ENCODE results near the gene DCLRE1B. TPM values are rescaled to one million over a fixed set of nuclear protein-coding genes. Genes with fewer than 3 reads are reported as not detected.

Gene DCLRE1B
- total RNA-seq, 1 donor from 2014 or later, result 8.0 TPM

- peaks cover 42% of the 10 kb centered on the region for H3K36me3 Mint-ChIP-seq
- peaks cover 25% of the 10 kb centered on the region for H3K4me1 Mint-ChIP-seq
- H3K9me3 ChIP-seq (ENCODE audit: low read depth), result no peaks in the 10 kb centered on the region
- H3K79me2 ChIP-seq (ENCODE audit: low read depth), result peaks cover 85% of the 10 kb centered on the region
- H3K9me3 Mint-ChIP-seq, result peaks cover 12% of the 10 kb centered on the region
- peaks cover 70% of the 10 kb centered on the region for H4K20me1 ChIP-seq (ENCODE audit: low read depth)
- no peak overlapping the region for H3K4me3 Mint-ChIP-seq
- TF ChIP-seq EZH2 (IDR thresholded peaks at IDR 0.05), result no peak
- TF ChIP-seq, protein P1, sequence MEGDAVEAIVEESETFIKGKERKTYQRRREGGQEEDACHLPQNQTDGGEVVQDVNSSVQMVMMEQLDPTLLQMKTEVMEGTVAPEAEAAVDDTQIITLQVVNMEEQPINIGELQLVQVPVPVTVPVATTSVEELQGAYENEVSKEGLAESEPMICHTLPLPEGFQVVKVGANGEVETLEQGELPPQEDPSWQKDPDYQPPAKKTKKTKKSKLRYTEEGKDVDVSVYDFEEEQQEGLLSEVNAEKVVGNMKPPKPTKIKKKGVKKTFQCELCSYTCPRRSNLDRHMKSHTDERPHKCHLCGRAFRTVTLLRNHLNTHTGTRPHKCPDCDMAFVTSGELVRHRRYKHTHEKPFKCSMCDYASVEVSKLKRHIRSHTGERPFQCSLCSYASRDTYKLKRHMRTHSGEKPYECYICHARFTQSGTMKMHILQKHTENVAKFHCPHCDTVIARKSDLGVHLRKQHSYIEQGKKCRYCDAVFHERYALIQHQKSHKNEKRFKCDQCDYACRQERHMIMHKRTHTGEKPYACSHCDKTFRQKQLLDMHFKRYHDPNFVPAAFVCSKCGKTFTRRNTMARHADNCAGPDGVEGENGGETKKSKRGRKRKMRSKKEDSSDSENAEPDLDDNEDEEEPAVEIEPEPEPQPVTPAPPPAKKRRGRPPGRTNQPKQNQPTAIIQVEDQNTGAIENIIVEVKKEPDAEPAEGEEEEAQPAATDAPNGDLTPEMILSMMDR (IDR thresholded peaks at IDR 0.05), result no peak
- no peak for TF ChIP-seq EZH2phosphoT487 (IDR thresholded peaks at IDR 0.05)
- H3K4me3 ChIP-seq, result no peak overlapping the region
- H3K27me3 Mint-ChIP-seq (ENCODE audit: insufficient read depth, low read depth), result no peaks in the 10 kb centered on the region
- DNase-seq (ENCODE audit: low spot score), result no peak
- peaks cover 13% of the 10 kb centered on the region for H3K36me3 ChIP-seq
- no peak overlapping the region for H3K4me2 ChIP-seq
- H3K27ac ChIP-seq, result no peak overlapping the region
- no peak overlapping the region for H2AFZ ChIP-seq (replicated peaks)
- H3K27ac Mint-ChIP-seq, result no peak overlapping the region
- H3K27me3 ChIP-seq, result no peaks in the 10 kb centered on the region
- H3K9ac ChIP-seq, result no peak overlapping the region
- H3F3A ChIP-seq (ENCODE audit: low read depth), result peaks cover 22% of the 10 kb centered on the region
- H3K4me1 ChIP-seq, result peaks cover 21% of the 10 kb centered on the region
Observed at GRCh38 chr1:113942527-113942926, 37.4 kb downstream of the DCLRE1B start.

- DNase-seq (ENCODE audit: low spot score), result no peak
- Mint-ChIP-seq H3K27ac (no peak overlapping the region), H3K9me3 (peaks cover 12% of the 10 kb centered on the region), H3K4me3 (no peak overlapping the region), H3K36me3 (peaks cover 42% of the 10 kb centered on the region), H3K4me1 (peaks cover 25% of the 10 kb centered on the region), H3K27me3 (ENCODE audit: insufficient read depth, low read depth) (no peaks in the 10 kb centered on the region)
- Histone ChIP-seq H3K27ac (no peak overlapping the region), H3K4me2 (no peak overlapping the region), H3K79me2 (ENCODE audit: low read depth) (peaks cover 85% of the 10 kb centered on the region), H3K27me3 (no peaks in the 10 kb centered on the region), H4K20me1 (ENCODE audit: low read depth) (peaks cover 70% of the 10 kb centered on the region), H2AFZ (replicated peaks) (no peak overlapping the region), H3K4me3 (no peak overlapping the region), H3K36me3 (peaks cover 13% of the 10 kb centered on the region), H3F3A (ENCODE audit: low read depth) (peaks cover 17% of the 10 kb centered on the region), H3K9me3 (ENCODE audit: low read depth) (no peaks in the 10 kb centered on the region), H3K4me1 (peaks cover 27% of the 10 kb centered on the region), H3K9ac (no peak overlapping the region)
- TF ChIP-seq, protein P1 (IDR thresholded peaks at IDR 0.05), result no peak
- TF ChIP-seq EZH2phosphoT487 (IDR thresholded peaks at IDR 0.05), result no peak
- no peak for TF ChIP-seq EZH2 (IDR thresholded peaks at IDR 0.05)
Observed at GRCh38 chr1:113943028-113943811, 38.1 kb downstream of the DCLRE1B start.

- Mint-ChIP-seq H3K4me3 (no peak overlapping the region), H3K27ac (no peak overlapping the region), H3K9me3 (peaks cover 12% of the 10 kb centered on the region), H3K4me1 (peaks cover 27% of the 10 kb centered on the region), H3K27me3 (ENCODE audit: insufficient read depth, low read depth) (no peaks in the 10 kb centered on the region), H3K36me3 (peaks cover 40% of the 10 kb centered on the region)
- Histone ChIP-seq H2AFZ (replicated peaks) (no peak overlapping the region), H3K4me2 (no peak overlapping the region), H3K4me3 (no peak overlapping the region), H3K9me3 (ENCODE audit: low read depth) (no peaks in the 10 kb centered on the region), H3K36me3 (peaks cover 13% of the 10 kb centered on the region), H3K79me2 (ENCODE audit: low read depth) (peaks cover 86% of the 10 kb centered on the region), H3K4me1 (peaks cover 27% of the 10 kb centered on the region), H3K9ac (no peak overlapping the region), H3K27me3 (no peaks in the 10 kb centered on the region), H4K20me1 (ENCODE audit: low read depth) (peaks cover 70% of the 10 kb centered on the region), H3K27ac (no peak overlapping the region), H3F3A (ENCODE audit: low read depth) (peaks cover 16% of the 10 kb centered on the region)
- DNase-seq (ENCODE audit: low spot score), result no peak
- TF ChIP-seq, protein P1 (IDR thresholded peaks at IDR 0.05), result no peak
- TF ChIP-seq EZH2 (IDR thresholded peaks at IDR 0.05), result no peak
- TF ChIP-seq EZH2phosphoT487 (IDR thresholded peaks at IDR 0.05), result no peak
Observed at GRCh38 chr1:113945329-113945728, 40.2 kb downstream of the DCLRE1B start.
